IMR-90 (cell line): ENCODE measurements around the gene GNPTG. TPM values are rescaled to one million over a fixed set of nuclear protein-coding genes. Genes with fewer than 3 reads are reported as not detected.

Source experiments
- ATAC-seq: fragments of 200-7000 bp; cut with Tn5 transposase; 2 replicates; pipeline ENCODE4 v1.9.1; 2020; ENCODE audit warnings: low read depth, mild to moderate bottlenecking, moderate library complexity
- BruUV-seq: library from RNA; stranded (reverse); fragments of 400-500 nt; replicated peaks from 2 replicates; lab custom pipeline; 2021; lab: Mats Ljungman, UMichigan
- CTCF ChIA-PET: fragments of 300-600 bp; formaldehyde crosslinking; extraction: SDS; loops from one replicate; lab custom pipeline; 2021; ENCODE audit warnings: antibody characterized with exemption; lab: Yijun Ruan, JAX
- POLR2A ChIA-PET: fragments of 300-600 bp; sonication (Branson Sonifier 250); formaldehyde crosslinking; loops from one replicate; lab custom pipeline; 2022; ENCODE audit warnings: antibody characterized with exemption; ENCODE audit not compliant: unreplicated experiment; lab: Charles Lee
- DNase-seq: peaks from one replicate; pipeline ENCODE4 v3.0.0; 2013
- H2AFZ ChIP-seq: replicated peaks from 2 replicates; pipeline ENCODE3; 2013; ENCODE audit warnings: low read length, mild to moderate bottlenecking; ENCODE audit not compliant: poor library complexity
- H2AK5ac ChIP-seq: 2 replicates; pipeline ENCODE4 v1.6.1; 2013; ENCODE audit warnings: low read depth, low read length, inconsistent platforms
- H2AK9ac ChIP-seq: replicated peaks from 2 replicates; pipeline ENCODE3; 2013; ENCODE audit warnings: mild to moderate bottlenecking, low read depth, low read length, moderate library complexity; ENCODE audit not compliant: poor library complexity
- H2BK120ac ChIP-seq: 2 replicates; pipeline ENCODE4 v1.6.1; 2013; ENCODE audit warnings: low read depth, low read length, inconsistent platforms
- H2BK15ac ChIP-seq: 3 replicates; pipeline ENCODE4 v1.6.1; 2013; ENCODE audit warnings: low read depth, low read length, inconsistent platforms
- H2BK20ac ChIP-seq: 2 replicates; pipeline ENCODE4 v1.6.1; 2013; ENCODE audit warnings: low read depth, mild to moderate bottlenecking, inconsistent platforms, low read length, moderate library complexity
- H2BK5ac ChIP-seq: 2 replicates; pipeline ENCODE4 v1.6.1; 2013; ENCODE audit warnings: mild to moderate bottlenecking, low read depth, low read length, inconsistent platforms; ENCODE audit not compliant: poor library complexity, severe bottlenecking
- H3K14ac ChIP-seq: replicated peaks from 2 replicates; pipeline ENCODE4 v1.6.1; 2013; ENCODE audit warnings: low read depth, low read length, inconsistent platforms
- H3K18ac ChIP-seq: 2 replicates; pipeline ENCODE4 v1.6.1; 2013; ENCODE audit warnings: low read depth, low read length, control low read depth
- H3K23ac ChIP-seq: 2 replicates; pipeline ENCODE4 v1.6.1; 2013; ENCODE audit warnings: low read depth, low read length, inconsistent platforms
- H3K27ac ChIP-seq: 2 replicates; pipeline ENCODE4 v1.5.1; 2013; ENCODE audit warnings: mild to moderate bottlenecking, control low read depth, low read length; ENCODE audit not compliant: insufficient read depth
- H3K27me3 ChIP-seq: 2 replicates; pipeline ENCODE4 v1.6.1; 2013; ENCODE audit warnings: low read length; ENCODE audit not compliant: control insufficient read depth, insufficient read depth
- H3K36me3 ChIP-seq: 2 replicates; pipeline ENCODE4 v1.6.1; 2013; ENCODE audit warnings: low read length, mixed read lengths; ENCODE audit not compliant: control insufficient read depth, insufficient read depth
- H3K4ac ChIP-seq: 2 replicates; pipeline ENCODE4 v1.6.1; 2013; ENCODE audit warnings: low read depth, low read length, inconsistent platforms
- H3K4me1 ChIP-seq: 2 replicates; pipeline ENCODE4 v1.6.1; 2013; ENCODE audit warnings: low read length, mixed read lengths; ENCODE audit not compliant: control insufficient read depth, insufficient read depth
- H3K4me2 ChIP-seq: 2 replicates; pipeline ENCODE4 v1.6.1; 2013; ENCODE audit warnings: low read depth, mild to moderate bottlenecking, control low read depth, low read length, moderate library complexity
- H3K4me3 ChIP-seq: 2 replicates; pipeline ENCODE4 v1.5.1; 2013; ENCODE audit warnings: low read depth, mild to moderate bottlenecking, control low read depth, low read length, moderate library complexity; ENCODE audit not compliant: insufficient read depth
- H3K56ac ChIP-seq: 2 replicates; pipeline ENCODE4 v1.6.1; 2013; ENCODE audit warnings: low read length, inconsistent platforms; ENCODE audit not compliant: insufficient read depth; ENCODE audit errors: extremely low read depth
- H3K79me1 ChIP-seq, 2 experiments: 2 replicates each; pipeline ENCODE4 v1.6.1; 2013; ENCODE audit warnings: low read length in 2 of 2, inconsistent platforms in 1 of 2, low read depth in 1 of 2
- H3K9ac ChIP-seq: 2 replicates; pipeline ENCODE4 v1.6.1; 2013; ENCODE audit warnings: low read depth, low read length, control low read depth
- H3K9me1 ChIP-seq: 2 replicates; pipeline ENCODE4 v1.6.1; 2013; ENCODE audit warnings: low read length, inconsistent platforms; ENCODE audit not compliant: insufficient read depth
- H3K9me3 ChIP-seq: 2 replicates; pipeline ENCODE4 v1.6.1; 2013; ENCODE audit warnings: low read length; ENCODE audit not compliant: control insufficient read depth, insufficient read depth
- H4K20me1 ChIP-seq: 2 replicates; pipeline ENCODE4 v1.6.1; 2013; ENCODE audit warnings: low read length, inconsistent platforms; ENCODE audit not compliant: insufficient read depth
- H4K5ac ChIP-seq: 2 replicates; pipeline ENCODE4 v1.6.1; 2013; ENCODE audit warnings: mild to moderate bottlenecking, low read depth, low read length, control low read depth
- H4K8ac ChIP-seq, 2 experiments: 2 replicates each; pipeline ENCODE4 v1.6.1; 2013; ENCODE audit warnings: low read depth in 2 of 2, low read length in 2 of 2, control low read depth in 1 of 2, inconsistent platforms in 1 of 2
- H4K91ac ChIP-seq: 2 replicates; pipeline ENCODE4 v1.6.1; 2013; ENCODE audit warnings: low read depth, low read length, inconsistent platforms; ENCODE audit not compliant: insufficient read depth
- BHLHE40 ChIP-seq: fragments of 150-350 bp; IDR thresholded peaks from 2 replicates; pipeline ENCODE4 v1.6.1; 2016; ENCODE audit warnings: mild to moderate bottlenecking, low read depth, low read length
- ELK1 ChIP-seq: fragments of 150-350 bp; IDR thresholded peaks from 2 replicates; pipeline ENCODE4 v1.6.1; 2016; ENCODE audit warnings: low read depth, mild to moderate bottlenecking, low read length, moderate library complexity, borderline replicate concordance
- FOS ChIP-seq: fragments of 150-350 bp; IDR thresholded peaks from 2 replicates; pipeline ENCODE4 v1.6.1; 2016; ENCODE audit warnings: low read depth, low read length
- MAZ ChIP-seq: IDR thresholded peaks from 2 replicates; pipeline ENCODE4 v1.6.1; 2012; ENCODE audit warnings: low read depth, mild to moderate bottlenecking, low read length, improper control_type of control experiment, moderate library complexity, borderline replicate concordance
- WGBS, 2 experiments: methylation state at CpG; one replicate each; pipeline versions ENCODE4 v1.1.5 to v1.1.7; 2013; ENCODE audit warnings: missing lambda C conversion rate in 2 of 2; ENCODE audit not compliant: insufficient read length in 1 of 2; ENCODE audit errors: extremely low coverage in 2 of 2; 5-methylcytosine and 5-hydroxymethylcytosine counted together
- dilution Hi-C: fragments of 300-500 bp; cut with HindIII; formaldehyde crosslinking; loops from one replicate; pipeline ENCODE4 v1.14.3; 2018; ENCODE audit warnings: low sequenced_read_pairs; ENCODE audit not compliant: unreplicated experiment
- in situ Hi-C: fragments of 300-500 bp; cut with MboI; formaldehyde crosslinking; loops from 3 replicates; pipeline ENCODE4 v1.14.3; 2019; ENCODE audit warnings: low sequenced_read_pairs, inconsistent platforms, mixed read lengths
- intact Hi-C: fragments of 100-400 bp; cut with micrococcal nuclease; formaldehyde crosslinking; loops from 2 replicates; pipeline ENCODE4 v1.10.0; 2022
- polyA plus RNA-seq, 3 experiments: library from polyadenylated mRNA; depleted of rRNA; stranded (reverse); fragments of >200 nt; gene quantifications; 2 replicates each; pipeline ENCODE4 v1.2.3, GENCODE V29; 2012; ENCODE audit warnings: low replicate concordance in 1 of 3
- total RNA-seq: library from RNA; depleted of rRNA; stranded (reverse); fragments of >200 nt; gene quantifications from 2 replicates; pipeline ENCODE4 v1.2.3, GENCODE V29; 2012

The GNPTG gene
- total and polyA plus RNA-seq, 2 of the 4 experiments (the other 2 are of a cell fraction) = 14.9 to 70.8 TPM

GRCh38 chr16:1393613-1394176, 42.0 kb downstream of the GNPTG start:
- dilution Hi-C loops = no loop called here
- H3K4me3 ChIP-seq = no peak overlapping the region
- in situ Hi-C loops = no loop called here
- no peaks in the 10 kb centered on the region for H4K20me1 ChIP-seq
- no peak overlapping the region for H3K56ac ChIP-seq
- no peak overlapping the region for H2AFZ ChIP-seq
- TF ChIP-seq BHLHE40 = no peak
- TF ChIP-seq MAZ = no peak
- TF ChIP-seq FOS = no peak
- no peak for TF ChIP-seq ELK1
- no peak overlapping the region for H2BK20ac ChIP-seq
- H3K9ac ChIP-seq = no peak overlapping the region
- no peak overlapping the region for H2AK5ac ChIP-seq
- no peak overlapping the region for H4K5ac ChIP-seq
- no peak overlapping the region for H2BK5ac ChIP-seq
- no peaks in the 10 kb centered on the region for H3K9me3 ChIP-seq
- WGBS, 2 experiments = 83% methylated on average over 1 of the region's 21 CpGs; no CpG with 5 or more reads in 1 of the 2 experiments
- no TSS peak for BruUV-seq
- intact Hi-C loops = no loop called here
- no peak overlapping the region for H3K14ac ChIP-seq
- H3K36me3 ChIP-seq = peaks cover 35% of the 10 kb centered on the region
- no peak overlapping the region for H3K4ac ChIP-seq
- CTCF ChIA-PET = no interaction called here
- 0 out of 2 replicates have a peak, but pooled peaks cover 2% of the 10 kb centered on the region for H3K9me1 ChIP-seq
- H3K27me3 ChIP-seq = no peaks in the 10 kb centered on the region
- H2BK15ac ChIP-seq = no peak overlapping the region
- H2BK120ac ChIP-seq = no peak overlapping the region
- H3K18ac ChIP-seq = no peak overlapping the region
- H3K23ac ChIP-seq = no peak overlapping the region
- no peak overlapping the region for H2AK9ac ChIP-seq
- no peak overlapping the region for H3K4me2 ChIP-seq
- H4K91ac ChIP-seq = no peak overlapping the region
- no peak for DNase-seq
- H4K8ac ChIP-seq = no peak overlapping the region
- H3K27ac ChIP-seq = no peak overlapping the region
- POLR2A ChIA-PET = no interaction called here
- H3K4me1 ChIP-seq = no peaks in the 10 kb centered on the region
- ATAC-seq = no peak
- no peaks in the 10 kb centered on the region for H3K79me1 ChIP-seq
